SU-DHL-6 (cell line): ENCODE measurements around the gene STARD4.
A peak's percentile ranks its signal among the peaks of the same experiment; 100 is the strongest.

Source experiments
- H2AFZ ChIP-seq: fragments of 200-600 bp; sonication (generic); 2 replicates; pipeline ENCODE4 v1.6.1; 2014; ENCODE audit warnings: low read depth, mild to moderate bottlenecking, moderate library complexity, mixed read lengths, antibody characterized with exemption, low read length; ENCODE audit not compliant: severe bottlenecking
- H3F3A ChIP-seq: fragments of 200-600 bp; shearing (Covaris generic); 2 replicates; pipeline ENCODE4 v1.6.0; 2016; ENCODE audit warnings: antibody characterized with exemption, mild to moderate bottlenecking; ENCODE audit not compliant: insufficient read depth
- H3K27ac ChIP-seq: fragments of 200-600 bp; sonication (generic); 2 replicates; pipeline ENCODE4 v1.5.1; 2016; ENCODE audit warnings: low read depth, mild to moderate bottlenecking, low read length, moderate library complexity, mixed read lengths
- H3K27me3 ChIP-seq: fragments of 200-600 bp; sonication (generic), shearing (Covaris generic); 2 replicates; pipeline ENCODE4 v1.6.0; 2014; ENCODE audit warnings: mild to moderate bottlenecking, low read length
- H3K36me3 ChIP-seq: fragments of 200-600 bp; sonication (generic); 2 replicates; pipeline ENCODE4 v1.6.1; 2014; ENCODE audit warnings: mild to moderate bottlenecking, low read length, mixed read lengths
- H3K4me2 ChIP-seq: fragments of 300-600, 200-600 bp; shearing (Covaris generic), sonication (generic); 2 replicates; pipeline ENCODE4 v1.6.0; 2014; ENCODE audit warnings: low read length, low read depth, mild to moderate bottlenecking; ENCODE audit not compliant: poor library complexity, severe bottlenecking
- H3K4me3 ChIP-seq: fragments of 200-600 bp; sonication (generic); 2 replicates; pipeline ENCODE4 v1.5.1; 2014; ENCODE audit warnings: antibody characterized with exemption, low read length, mild to moderate bottlenecking, mixed read lengths; ENCODE audit not compliant: insufficient read depth, poor library complexity, severe bottlenecking
- H3K79me2 ChIP-seq: fragments of 200-600 bp; sonication (generic); 2 replicates; pipeline ENCODE4 v1.6.1; 2014; ENCODE audit warnings: mild to moderate bottlenecking, low read length, moderate library complexity; ENCODE audit not compliant: insufficient read depth
- H3K9ac ChIP-seq: fragments of 200-600 bp; sonication (generic); 2 replicates; pipeline ENCODE4 v1.7.0; 2014; ENCODE audit warnings: mild to moderate bottlenecking, low read length
- H3K9me2 ChIP-seq: fragments of 200-600 bp; sonication (generic); replicated peaks from 2 replicates; pipeline ENCODE4 v1.6.1; 2014; ENCODE audit warnings: low read length; ENCODE audit not compliant: insufficient read depth
- H3K9me3 ChIP-seq: fragments of 200-600 bp; sonication (generic); 2 replicates; pipeline ENCODE4 v1.6.1; 2014; ENCODE audit warnings: low read length, mixed read lengths; ENCODE audit not compliant: insufficient read depth
- H4K20me1 ChIP-seq: fragments of 200-600 bp; sonication (generic); 2 replicates; pipeline ENCODE4 v1.6.1; 2014; ENCODE audit warnings: low read depth, mild to moderate bottlenecking, antibody characterized with exemption, low read length, moderate library complexity, mixed read lengths
- CTCF ChIP-seq: fragments of 200-600 bp; sonication (generic); IDR thresholded peaks from one replicate; pipeline ENCODE4 v1.5.1; 2017; ENCODE audit warnings: antibody characterized with exemption, mild to moderate bottlenecking, low read length, moderate library complexity; ENCODE audit not compliant: insufficient read depth, poor library complexity, severe bottlenecking
- EZH2phosphoT487 ChIP-seq: fragments of 200-600 bp; sonication (generic), shearing (Covaris generic); conservative IDR thresholded peaks from 2 replicates; pipeline ENCODE4 v1.6.1; 2018; ENCODE audit warnings: mild to moderate bottlenecking, antibody characterized with exemption, low read length, moderate library complexity, mixed read lengths

The STARD4 gene

GRCh38 chr5:111509119-111509518, 3.2 kb downstream of the STARD4 start:
- Histone ChIP-seq H3K4me3 (no peak overlapping the region), H3K9ac (no peak overlapping the region), H4K20me1 (peaks cover 32% of the 10 kb centered on the region), H3K9me3 (no peaks in the 10 kb centered on the region), H2AFZ (no peak overlapping the region), H3K36me3 (peaks cover 20% of the 10 kb centered on the region), H3F3A (peaks cover 5% of the 10 kb centered on the region; the same call in 1 of the 2 replicates), H3K4me2 (peak overlapping the region; percentile 93), H3K27me3 (no peaks in the 10 kb centered on the region), H3K27ac (no peak overlapping the region), H3K79me2 (peaks cover 74% of the 10 kb centered on the region), H3K9me2 (no peaks in the 10 kb centered on the region)
- TF ChIP-seq CTCF (no peak), EZH2phosphoT487 (no peak)

- Histone ChIP-seq H3K9me2 (no peaks in the 10 kb centered on the region), H3K4me3 (no peak overlapping the region), H4K20me1 (peaks cover 32% of the 10 kb centered on the region), H2AFZ (no peak overlapping the region), H3K9ac (no peak overlapping the region), H3F3A (peaks cover 5% of the 10 kb centered on the region; the same call in 1 of the 2 replicates), H3K4me2 (no peak overlapping the region), H3K9me3 (no peaks in the 10 kb centered on the region), H3K27me3 (no peaks in the 10 kb centered on the region), H3K27ac (no peak overlapping the region), H3K79me2 (peaks cover 86% of the 10 kb centered on the region), H3K36me3 (peaks cover 23% of the 10 kb centered on the region)
- no peak for TF ChIP-seq CTCF
- no peak for TF ChIP-seq EZH2phosphoT487
Measured at GRCh38 chr5:111507276-111507675, 5.1 kb downstream of the STARD4 start.

- H3K9ac ChIP-seq = no peak overlapping the region
- H3K4me2 ChIP-seq = no peak overlapping the region
- H4K20me1 ChIP-seq = peaks cover 24% of the 10 kb centered on the region
- H3K27me3 ChIP-seq = no peaks in the 10 kb centered on the region
- no peak overlapping the region for H3K27ac ChIP-seq
- H3K36me3 ChIP-seq = peaks cover 31% of the 10 kb centered on the region
- H3K9me2 ChIP-seq = no peaks in the 10 kb centered on the region
- no peak overlapping the region for H2AFZ ChIP-seq
- no peaks in the 10 kb centered on the region for H3K9me3 ChIP-seq
- no peak overlapping the region for H3K4me3 ChIP-seq
- no peak for TF ChIP-seq EZH2phosphoT487
- TF ChIP-seq CTCF = no peak
- peaks cover 5% of the 10 kb centered on the region; the same call in 1 of the 2 replicates for H3F3A ChIP-seq
- peaks cover 65% of the 10 kb centered on the region for H3K79me2 ChIP-seq
Measured at GRCh38 chr5:111505096-111505495, 7.2 kb downstream of the STARD4 start.
